H1 (cell line): ENCODE data around the gene MBD3. TPM values are rescaled to one million over a fixed set of nuclear protein-coding genes. Genes with fewer than 3 reads are reported as not detected.

Source experiments
- CTCF ChIA-PET: fragments of 300-600 bp; sonication (Branson Sonifier 250); formaldehyde crosslinking; loops from one replicate; lab custom pipeline; 2021; ENCODE audit not compliant: partially characterized antibody; lab: Charles Lee
- POLR2A ChIA-PET: fragments of 300-600 bp; sonication (Branson Sonifier 250); formaldehyde crosslinking; loops from one replicate; lab custom pipeline; 2021; ENCODE audit warnings: inconsistent platforms; ENCODE audit not compliant: partially characterized antibody; lab: Charles Lee
- DNase-seq, 2 experiments: peaks; one replicate each; pipeline versions ENCODE4 v3.0.0 to v3.0.0-alpha.2; 2010 to 2022; ENCODE audit warnings: low spot score in 2 of 2, low read depth in 1 of 2, mixed read lengths in 1 of 2
- FAIRE-seq: peaks from 2 replicates; lab custom pipeline; 2011; peaks lifted over from hg19 to GRCh38; lab: Jason Lieb, UNC
- H2AFZ ChIP-seq: 2 replicates; pipeline ENCODE4 v1.8.1; 2012; ENCODE audit warnings: low read length, inconsistent platforms
- H2AK5ac ChIP-seq: 2 replicates; pipeline ENCODE4 v1.6.1; 2013; ENCODE audit warnings: low read depth, low read length
- H2BK120ac ChIP-seq: replicated peaks from 2 replicates; pipeline ENCODE3; 2013; ENCODE audit warnings: low read depth, low read length, inconsistent platforms
- H2BK12ac ChIP-seq: 2 replicates; pipeline ENCODE4 v1.6.1; 2013; ENCODE audit warnings: low read depth, low read length
- H2BK15ac ChIP-seq: 2 replicates; pipeline ENCODE4 v1.6.1; 2013; ENCODE audit warnings: low read length
- H2BK20ac ChIP-seq: 2 replicates; pipeline ENCODE4 v1.6.1; 2013; ENCODE audit warnings: low read length
- H2BK5ac ChIP-seq: 2 replicates; pipeline ENCODE4 v1.6.1; 2013; ENCODE audit warnings: low read depth, low read length
- H3K14ac ChIP-seq: 2 replicates; pipeline ENCODE4 v1.6.1; 2013; ENCODE audit warnings: inconsistent platforms; ENCODE audit not compliant: insufficient read length
- H3K18ac ChIP-seq: 2 replicates; pipeline ENCODE4 v1.6.1; 2013; ENCODE audit warnings: low read length; ENCODE audit errors: extremely low read depth
- H3K23ac ChIP-seq: 2 replicates; pipeline ENCODE4 v1.6.1; 2013; ENCODE audit warnings: inconsistent platforms; ENCODE audit not compliant: insufficient read length
- H3K23me2 ChIP-seq: 2 replicates; pipeline ENCODE4 v1.6.1; 2013; ENCODE audit warnings: low read depth, low read length
- H3K27ac ChIP-seq: 2 replicates; pipeline ENCODE4 v1.6.1; 2011; ENCODE audit warnings: low read depth, low read length, inconsistent platforms
- H3K27me3 ChIP-seq, 4 experiments: replicated peaks in 1 of 4; 1 replicate in 1 of 4; 2 replicates in 3 of 4; pipeline versions ENCODE4 v1.6.1 to v1.8.1; 2011 to 2013; ENCODE audit warnings: low read length in 3 of 4, mild to moderate bottlenecking in 3 of 4, inconsistent platforms in 2 of 4, mixed read lengths in 2 of 4, moderate library complexity in 1 of 4; ENCODE audit not compliant: control insufficient read depth in 3 of 4, insufficient read depth in 3 of 4; ENCODE audit errors: extremely low read depth in 1 of 4
- H3K36me3 ChIP-seq, 4 experiments: 2 replicates each; pipeline versions ENCODE4 v1.6.1 to v1.8.1; 2011 to 2013; ENCODE audit warnings: mild to moderate bottlenecking in 4 of 4, low read length in 3 of 4, moderate library complexity in 2 of 4, control low read depth in 1 of 4, inconsistent platforms in 1 of 4; ENCODE audit not compliant: insufficient read depth in 4 of 4, control insufficient read depth in 2 of 4
- H3K4ac ChIP-seq: replicated peaks from 2 replicates; pipeline ENCODE3; 2013; ENCODE audit warnings: low read length, low read depth, mixed read lengths, inconsistent platforms; ENCODE audit not compliant: insufficient read length
- H3K4me1 ChIP-seq, 4 experiments: replicated peaks in 1 of 4; 1 replicate in 1 of 4; 2 replicates in 3 of 4; pipeline versions ENCODE4 v1.6.1 to v1.8.1; 2011 to 2013; ENCODE audit warnings: low read length in 3 of 4, inconsistent platforms in 2 of 4, mixed read lengths in 1 of 4; ENCODE audit not compliant: insufficient read depth in 4 of 4, control insufficient read depth in 3 of 4
- H3K4me2 ChIP-seq, 2 experiments: 2 replicates each; pipeline versions ENCODE4 v1.6.1 to v1.8.1; 2011 to 2013; ENCODE audit warnings: low read depth in 2 of 2, low read length in 2 of 2, control low read depth in 1 of 2, inconsistent platforms in 1 of 2, mild to moderate bottlenecking in 1 of 2; ENCODE audit not compliant: insufficient read depth in 1 of 2
- H3K4me3 ChIP-seq, 4 experiments: fragments of 200-600, 300-600 bp in 1 of 4; sonication (generic), shearing (Covaris generic), sonication (Bioruptor Twin) in 1 of 4; 2 replicates each; pipeline versions ENCODE4 v1.5.1 to v1.8.1; 2011 to 2016; ENCODE audit warnings: low read length in 4 of 4, low read depth in 3 of 4, control low read depth in 2 of 4, inconsistent platforms in 2 of 4, mild to moderate bottlenecking in 2 of 4, mixed read lengths in 1 of 4, moderate library complexity in 1 of 4; ENCODE audit not compliant: insufficient read depth in 2 of 4; ENCODE audit errors: extremely low read depth in 1 of 4
- H3K56ac ChIP-seq: replicated peaks from 2 replicates; pipeline ENCODE3; 2013; ENCODE audit warnings: low read depth, mild to moderate bottlenecking, mixed read lengths, low read length, inconsistent platforms; ENCODE audit not compliant: insufficient read length
- H3K79me1 ChIP-seq: 2 replicates; pipeline ENCODE4 v1.6.1; 2013; ENCODE audit warnings: low read depth, low read length, control low read depth
- H3K79me2 ChIP-seq, 2 experiments: 2 replicates each; pipeline versions ENCODE4 v1.6.1 to v1.8.1; 2012 to 2013; ENCODE audit warnings: low read length in 2 of 2, mild to moderate bottlenecking in 2 of 2, inconsistent platforms in 1 of 2; ENCODE audit not compliant: insufficient read depth in 2 of 2, control insufficient read depth in 1 of 2
- H3K9ac ChIP-seq, 4 experiments: replicated peaks in 1 of 4; 1 replicate in 1 of 4; 2 replicates in 3 of 4; pipeline versions ENCODE4 v1.6.1 to v1.8.1; 2011 to 2013; ENCODE audit warnings: low read depth in 3 of 4, low read length in 3 of 4, control low read depth in 2 of 4, mild to moderate bottlenecking in 2 of 4, moderate library complexity in 2 of 4, inconsistent platforms in 1 of 4; ENCODE audit errors: extremely low read depth in 1 of 4
- H3K9me3 ChIP-seq, 2 experiments: 2 replicates each; pipeline versions ENCODE4 v1.6.1 to v1.8.1; 2012 to 2013; ENCODE audit warnings: mild to moderate bottlenecking in 2 of 2, moderate library complexity in 2 of 2, control low read depth in 1 of 2, inconsistent platforms in 1 of 2, low read depth in 1 of 2, low read length in 1 of 2, mixed read lengths in 1 of 2; ENCODE audit not compliant: insufficient read depth in 2 of 2
- H4K20me1 ChIP-seq, 2 experiments: replicated peaks in 1 of 2; 2 replicates each; pipeline versions ENCODE3 to v1.8.1; 2011 to 2013; ENCODE audit warnings: inconsistent platforms in 2 of 2, low read length in 2 of 2, mild to moderate bottlenecking in 1 of 2; ENCODE audit not compliant: insufficient read depth in 2 of 2, control insufficient read depth in 1 of 2
- H4K5ac ChIP-seq: 2 replicates; pipeline ENCODE4 v1.6.1; 2013; ENCODE audit warnings: low read length, low read depth, mixed read lengths, inconsistent platforms; ENCODE audit not compliant: insufficient read length
- H4K8ac ChIP-seq: 2 replicates; pipeline ENCODE4 v1.8.0; 2013; ENCODE audit warnings: mild to moderate bottlenecking, moderate library complexity, low read length, inconsistent platforms; ENCODE audit not compliant: insufficient read depth; ENCODE audit errors: extremely low read depth
- H4K91ac ChIP-seq: replicated peaks from 2 replicates; pipeline ENCODE3; 2013; ENCODE audit warnings: low read length, mixed read lengths, inconsistent platforms; ENCODE audit not compliant: insufficient read length
- BRCA1 ChIP-seq: IDR thresholded peaks from 2 replicates; pipeline ENCODE4 v1.6.1; 2012; ENCODE audit warnings: low read depth, low read length, improper control_type of control experiment
- CBX5 ChIP-seq: fragments of 300-800, 300-1000 bp; sonication (generic); IDR thresholded peaks from 2 replicates; pipeline ENCODE4 v1.7.1; 2016; ENCODE audit warnings: antibody characterized with exemption, low read length, low read depth
- CEBPB ChIP-seq: IDR thresholded peaks from 2 replicates; pipeline ENCODE4 v1.6.1; 2012; ENCODE audit warnings: low read depth, low read length
- FOSL1 ChIP-seq: IDR thresholded peaks from 2 replicates; pipeline ENCODE4 v1.6.1; 2011; ENCODE audit warnings: mild to moderate bottlenecking, low read depth, low read length, moderate library complexity; ENCODE audit not compliant: insufficient read depth
- GTF2F1 ChIP-seq: IDR thresholded peaks from 2 replicates; pipeline ENCODE4 v1.6.1; 2012; ENCODE audit warnings: low read depth, low read length, improper control_type of control experiment, borderline replicate concordance
- NANOG ChIP-seq: IDR thresholded peaks from 2 replicates; pipeline ENCODE4 v1.6.1; 2011; ENCODE audit warnings: low read length, low read depth, mild to moderate bottlenecking, inconsistent platforms; ENCODE audit not compliant: insufficient read depth, poor library complexity, severe bottlenecking
- RXRA ChIP-seq: IDR thresholded peaks from 2 replicates; pipeline ENCODE4 v1.6.1; 2011; ENCODE audit warnings: low read depth, mild to moderate bottlenecking, low read length, moderate library complexity; ENCODE audit not compliant: insufficient read depth
- SIN3A ChIP-seq, 2 experiments: IDR thresholded peaks in 1 of 2; conservative IDR thresholded peaks in 1 of 2; 2 replicates each; pipeline ENCODE4 v1.6.1; 2011 to 2012; ENCODE audit warnings: low read length in 2 of 2, improper control_type of control experiment in 1 of 2, low read depth in 1 of 2, mild to moderate bottlenecking in 1 of 2
- SRF ChIP-seq: IDR thresholded peaks from 2 replicates; pipeline ENCODE4 v1.6.1; 2011; ENCODE audit warnings: mild to moderate bottlenecking, low read depth, low read length, moderate library complexity
- TAF7 ChIP-seq: optimal IDR thresholded peaks from 2 replicates; pipeline ENCODE3; 2011; ENCODE audit warnings: low read depth, mild to moderate bottlenecking, inconsistent platforms, low read length, moderate library complexity, borderline replicate concordance
- TEAD4 ChIP-seq: IDR thresholded peaks from 2 replicates; pipeline ENCODE4 v1.6.1; 2012; ENCODE audit warnings: low read depth, low read length, inconsistent platforms, mixed read lengths
- YY1 ChIP-seq: IDR thresholded peaks from 2 replicates; pipeline ENCODE4 v1.6.1; 2011; ENCODE audit warnings: low read depth, mild to moderate bottlenecking, low read length
- WGBS, 2 experiments: shearing (Covaris generic) in 1 of 2; methylation state at CpG; one replicate each; pipeline versions ENCODE4 v1.1.6 to v1.1.7; 2013 to 2015; ENCODE audit warnings: low lambda C conversion rate in 2 of 2, mixed read lengths in 2 of 2, inconsistent platforms in 1 of 2, low coverage in 1 of 2, missing lambda C conversion rate in 1 of 2; ENCODE audit not compliant: insufficient replicate concordance in 2 of 2, insufficient coverage in 1 of 2, insufficient read length in 1 of 2; ENCODE audit errors: extremely low coverage in 1 of 2, missing lambda C conversion rate in 1 of 2; 5-methylcytosine and 5-hydroxymethylcytosine counted together
- polyA plus RNA-seq, 7 experiments: library from polyadenylated mRNA; depleted of rRNA in 3 of 7; stranded (reverse) in 5 of 7; unstranded in 2 of 7; fragments of >200 nt in 5 of 7; fragments of 200-250 nt in 2 of 7; gene quantifications; 1 replicate in 5 of 7; 2 replicates in 1 of 7; 4 replicates in 1 of 7; pipeline versions ENCODE4 v1.2.1 to v1.2.3, GENCODE V29; 2011 to 2013; ENCODE audit warnings: missing spikeins in 2 of 7, mixed read lengths in 2 of 7
- total RNA-seq: library from RNA; stranded (reverse); fragmentation: NEBNext Ultra II Directional; extraction: Animal tissue kit (Norgen Biotek cat#: 25700); gene quantifications from 2 replicates; pipeline ENCODE4 v1.2.1, GENCODE V29; 2021
- TF ChIP-seq, protein P1 (sequence below): IDR thresholded peaks from 2 replicates; pipeline ENCODE4 v1.6.1; 2011; ENCODE audit warnings: low read length, improper control_type of control experiment

The MBD3 gene
- total and polyA plus RNA-seq, 2 of the 8 experiments (the other 6 are each of a cell fraction or from before 2014, with no cell fraction given) = 88.2 to 110 TPM

DNA sequence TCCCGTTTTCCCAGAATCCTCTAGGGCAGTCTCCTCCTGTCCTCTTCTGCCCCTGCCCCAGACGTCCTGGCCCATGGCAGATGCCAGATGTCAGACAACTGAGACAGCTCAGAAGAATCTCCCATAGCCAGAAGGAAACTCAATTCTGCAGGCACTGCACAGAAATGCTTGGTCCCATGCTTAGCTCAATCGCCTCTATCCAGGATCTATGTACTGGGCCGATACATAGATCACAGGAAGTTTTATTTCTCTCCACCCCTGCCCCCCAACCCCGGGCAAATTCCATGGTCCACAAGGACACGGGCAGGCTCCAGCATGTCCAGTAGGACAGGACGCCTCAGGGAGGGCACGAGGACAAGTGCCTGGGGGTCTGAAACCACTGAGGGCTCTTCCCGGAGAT, 4.8 kb downstream of the MBD3 start:
- Histone ChIP-seq H2AFZ (no peak overlapping the region), H4K5ac (no peak overlapping the region), H3K23ac (no peak overlapping the region), H3K27ac (no peak overlapping the region), H3K4me2 (no peak overlapping the region), H2BK20ac (no peak overlapping the region), H3K27me3 (no peaks in the 10 kb centered on the region; a peak in 1 of 7 replicates), H3K56ac (no peak overlapping the region), H3K79me1 (peaks cover 27% of the 10 kb centered on the region), H3K4me3 (no peak overlapping the region), H3K23me2 (peaks cover 4% of the 10 kb centered on the region), H2BK120ac (no peak overlapping the region), H3K79me2 (peaks cover 0 to 58% of the 10 kb centered on the region in 2 experiments; a peak in 3 of 4 replicates), H3K4ac (no peak overlapping the region), H3K36me3 (peaks cover 3 to 16% (median 7%) of the 10 kb centered on the region in 4 experiments; a peak in 7 of 8 replicates), H2AK5ac (no peak overlapping the region), H2BK5ac (no peak overlapping the region), H4K20me1 (peaks cover 4 to 15% of the 10 kb centered on the region in 2 experiments), H3K9ac (no peak overlapping the region), H2BK12ac (no peak overlapping the region), H2BK15ac (no peak overlapping the region), H3K14ac (no peak overlapping the region), H3K18ac (no peak overlapping the region), H3K9me3 (no peaks in the 10 kb centered on the region), H3K4me1 (peaks cover 0 to 8% (median 6%) of the 10 kb centered on the region in 4 experiments; a peak in 6 of 7 replicates), H4K8ac (no peak overlapping the region), H4K91ac (no peak overlapping the region)
- FAIRE-seq (no peak), DNase-seq (no peak)
- ChIA-PET POLR2A (interaction anchor here (0.8 to 9.1 kb wide), 5 partner anchors 10 to 76 kb away, joined by 3 to 148 read pairs (median 5); partner anchors contain the start of gene ADAMTSL5), CTCF (interaction anchor here (1.1 to 5.2 kb wide), 5 partner anchors 10 to 208 kb away, joined by 3 to 25 read pairs (median 3); no protein-coding TSS in a partner anchor)
- 91% methylated on average over 9 of the region's 9 CpGs; no CpG with 5 or more reads in 1 of the 2 experiments for WGBS, 2 experiments
- TF ChIP-seq NANOG (no peak), FOSL1 (no peak), GTF2F1 (no peak), CEBPB (no peak), SIN3A (conservative IDR thresholded peaks at IDR 0.05 in 1 of 2, IDR thresholded peaks at IDR 0.05 in 1 of 2; ENCODE audit: low read depth in 1 of 2, low read length in 2 of 2) (no peak), TEAD4 (no peak), BRCA1 (no peak), TAF7 (no peak), CBX5 (no peak), RXRA (no peak), SRF (no peak), YY1 (no peak)
- TF ChIP-seq, protein P1, sequence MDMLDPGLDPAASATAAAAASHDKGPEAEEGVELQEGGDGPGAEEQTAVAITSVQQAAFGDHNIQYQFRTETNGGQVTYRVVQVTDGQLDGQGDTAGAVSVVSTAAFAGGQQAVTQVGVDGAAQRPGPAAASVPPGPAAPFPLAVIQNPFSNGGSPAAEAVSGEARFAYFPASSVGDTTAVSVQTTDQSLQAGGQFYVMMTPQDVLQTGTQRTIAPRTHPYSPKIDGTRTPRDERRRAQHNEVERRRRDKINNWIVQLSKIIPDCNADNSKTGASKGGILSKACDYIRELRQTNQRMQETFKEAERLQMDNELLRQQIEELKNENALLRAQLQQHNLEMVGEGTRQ = no peak
